ENCODE data around the gene MACROD1. TPM values are rescaled to one million over a fixed set of nuclear protein-coding genes. Genes with fewer than 3 reads are reported as not detected.

Gene MACROD1
- total and polyA plus RNA-seq, 2 donors (not counting 3 experiments of a cell fraction or from before 2014, with no cell fraction given): 11.0 to 16.2 TPM

- Histone ChIP-seq H3K79me2 (ENCODE audit: control insufficient read depth, insufficient read depth, low read length) (no peaks in the 10 kb centered on the region), H3K27ac (ENCODE audit: insufficient read depth, low read depth, low read length) (no peak overlapping the region), H3K9ac (replicated peaks; ENCODE audit: extremely low read depth, insufficient read depth, low read length) (no peak overlapping the region), H3K36me3 (ENCODE audit: control insufficient read depth in 2 of 2, extremely low read depth in 1 of 2, insufficient read depth in 2 of 2, low read length in 2 of 2) (no peaks in the 10 kb centered on the region), H3K27me3 (ENCODE audit: control insufficient read depth in 2 of 2, insufficient read depth in 2 of 2, low read length in 2 of 2) (no peaks in the 10 kb centered on the region), H3K9me1 (replicated peaks; ENCODE audit: control insufficient read depth, extremely low read depth, insufficient read depth, low read length) (no peaks in the 10 kb centered on the region), H2AFZ (ENCODE audit: low read depth, low read length) (no peak overlapping the region), H3K9me3 (replicated peaks; ENCODE audit: control insufficient read depth, insufficient read depth, low read length) (no peaks in the 10 kb centered on the region), H4K20me1 (replicated peaks; ENCODE audit: control insufficient read depth, extremely low read depth, insufficient read depth, low read length) (no peaks in the 10 kb centered on the region), H3K4me2 (ENCODE audit: insufficient read depth, low read length) (no peak overlapping the region), H3K4me3 (replicated peaks in 1 of 3; ENCODE audit: insufficient read depth in 1 of 3, low read depth in 1 of 3, low read length in 3 of 3) (no peak overlapping the region), H3K4me1 (ENCODE audit: control insufficient read depth, extremely low read depth, insufficient read depth, low read length) (peaks cover 4% of the 10 kb centered on the region)
- dilution Hi-C loops (cut with MboI; ENCODE audit: extremely low pct_ligation_motif_present, low sequenced_read_pairs): no loop called here
- no TSS peak for BruUV-seq (replicated peaks)
- CTCF ChIA-PET: no interaction called here
- no peak for DNase-seq (ENCODE audit: low read depth, low spot score)
- no peak for FAIRE-seq
- intact Hi-C loops (cut with micrococcal nuclease): no loop called here
- no peak for TF ChIP-seq CTCF (IDR thresholded peaks at IDR 0.05; ENCODE audit: extremely low read depth in 1 of 2, insufficient read depth in 1 of 2, low read depth in 1 of 2, low read length in 2 of 2)
- TF ChIP-seq POLR2AphosphoS5 (IDR thresholded peaks at IDR 0.05; ENCODE audit: insufficient read depth, low read depth, low read length): no peak
- TF ChIP-seq FOS (IDR thresholded peaks at IDR 0.05; ENCODE audit: borderline replicate concordance, insufficient read depth, low read length): no peak
- TF ChIP-seq GATA2 (IDR thresholded peaks at IDR 0.05; ENCODE audit: insufficient read depth, insufficient read length, low read depth, low read length): no peak
- TF ChIP-seq POLR2A (IDR thresholded peaks at IDR 0.05; ENCODE audit: low read depth, low read length): no peak
- TF ChIP-seq EZH2 (IDR thresholded peaks at IDR 0.05; ENCODE audit: borderline replicate concordance, low read depth, low read length, severe bottlenecking): no peak
- TF ChIP-seq MAX (IDR thresholded peaks at IDR 0.05; ENCODE audit: insufficient read depth, insufficient read length): no peak
- TF ChIP-seq JUN (IDR thresholded peaks at IDR 0.05; ENCODE audit: borderline replicate concordance, insufficient read depth, insufficient read length, low read depth): no peak
- no peak for TF ChIP-seq MYC (IDR thresholded peaks at IDR 0.05; ENCODE audit: low read depth, low read length)
- POLR2A ChIA-PET: no interaction called here
These were observed 107.4 kb downstream of the MACROD1 start for GRCh38 chr11:64058494-64058893.

All from endothelial cell of umbilical vein (primary cell).